HepG2 (cell line): ENCODE data around the gene KSR1. TPM values are rescaled to one million over a fixed set of nuclear protein-coding genes. Genes with fewer than 3 reads are reported as not detected.

Experiments used
- ATF4 ChIP-seq, 2 experiments: fragments of 450-650 bp in 1 of 2; sonication (generic) in 1 of 2; formaldehyde crosslinking; IDR thresholded peaks; 2 replicates each; pipeline versions ENCODE4 v1.5.0 to v1.8.0; 2020 to 2022; ENCODE audit warnings: mild to moderate bottlenecking in 1 of 2, missing genetic modification reagents in 1 of 2
- CREM ChIP-seq, 2 experiments: sonication (generic) in 1 of 2; formaldehyde crosslinking in 1 of 2; IDR thresholded peaks; 2 replicates each; pipeline versions ENCODE4 v1.4.0 to v1.6.1; 2016 to 2020; ENCODE audit warnings: antibody characterized with exemption in 1 of 2, mild to moderate bottlenecking in 1 of 2, missing genetic modification reagents in 1 of 2
- HBP1 ChIP-seq: IDR thresholded peaks from 2 replicates; pipeline ENCODE4 v1.6.1; 2016; ENCODE audit warnings: low read depth, control low read depth
- HDAC2 ChIP-seq: sonication (generic); formaldehyde crosslinking; IDR thresholded peaks from 2 replicates; pipeline ENCODE4 v1.4.0; 2020; ENCODE audit warnings: missing genetic modification reagents
- KLF16 ChIP-seq, 2 experiments: sonication (generic) in 1 of 2; formaldehyde crosslinking in 1 of 2; IDR thresholded peaks; 2 replicates each; pipeline versions ENCODE4 v1.6.1 to v1.8.0; 2016 to 2023; ENCODE audit warnings: missing genetic modification reagents in 2 of 2, missing compliant biosample characterization in 1 of 2
- NAIF1 ChIP-seq: sonication (generic); formaldehyde crosslinking; IDR thresholded peaks from 2 replicates; pipeline ENCODE4 v1.5.0; 2020; ENCODE audit warnings: mild to moderate bottlenecking, missing genetic modification reagents, borderline replicate concordance
- SOX6 ChIP-seq, 2 experiments: fragments of 450-650 bp in 1 of 2; sonication (generic) in 1 of 2; formaldehyde crosslinking in 1 of 2; IDR thresholded peaks; 2 replicates each; pipeline versions ENCODE4 v1.4.0 to v1.6.1; 2017 to 2020; ENCODE audit warnings: antibody characterized with exemption in 1 of 2, mild to moderate bottlenecking in 1 of 2, missing genetic modification reagents in 1 of 2
- SRY ChIP-seq: sonication (generic); formaldehyde crosslinking; IDR thresholded peaks from 2 replicates; pipeline ENCODE4 v1.8.0; 2022; ENCODE audit warnings: mild to moderate bottlenecking, missing genetic modification reagents
- TMF1 ChIP-seq: sonication (generic); formaldehyde crosslinking; IDR thresholded peaks from 2 replicates; pipeline ENCODE4 v1.8.1; 2022; ENCODE audit warnings: low read depth, missing genetic modification reagents
- ZBTB14 ChIP-seq: sonication (generic); formaldehyde crosslinking; IDR thresholded peaks from 2 replicates; pipeline ENCODE4 v1.4.0; 2020; ENCODE audit warnings: missing genetic modification reagents
- ZMYM3 ChIP-seq: sonication (generic); formaldehyde crosslinking; IDR thresholded peaks from 2 replicates; pipeline ENCODE4 v1.5.1; 2020; ENCODE audit warnings: mild to moderate bottlenecking, missing genetic modification reagents
- ZNF253 ChIP-seq: sonication (generic); formaldehyde crosslinking; IDR thresholded peaks from 2 replicates; pipeline ENCODE4 v1.8.0; 2022; ENCODE audit warnings: mild to moderate bottlenecking, missing genetic modification reagents, borderline replicate concordance
- ZNF563 ChIP-seq: sonication (generic); formaldehyde crosslinking; IDR thresholded peaks from 2 replicates; pipeline ENCODE4 v1.8.0; 2022; ENCODE audit warnings: mild to moderate bottlenecking, moderate library complexity, missing genetic modification reagents
- ZNF891 ChIP-seq: sonication (generic); formaldehyde crosslinking; IDR thresholded peaks from 2 replicates; pipeline ENCODE4 v1.5.0; 2020; ENCODE audit warnings: mild to moderate bottlenecking, missing genetic modification reagents
- polyA plus RNA-seq, 8 experiments: library from polyadenylated mRNA; depleted of rRNA in 3 of 8; stranded (reverse) in 7 of 8; unstranded in 1 of 8; fragments of >200 nt; fragmentation: Illumina TruSeq in 4 of 8; extraction: Trizol in 4 of 8; gene quantifications; 2 replicates each; pipeline versions ENCODE4 v1.2.1 to v1.2.3, GENCODE V29; 2011 to 2016; ENCODE audit warnings: low read depth in 4 of 8, missing spikeins in 1 of 8, mixed read lengths in 1 of 8; ENCODE audit not compliant: insufficient read depth in 1 of 8
- total RNA-seq, 5 experiments: library from RNA; depleted of rRNA; stranded (reverse); fragments of >200 nt; fragmentation: Illumina TruSeq; extraction: Trizol; gene quantifications; 2 replicates each; pipeline ENCODE4 v1.2.3, GENCODE V29; 2016; ENCODE audit warnings: low read depth in 1 of 5
- TF ChIP-seq, protein P1 (sequence below): sonication (generic); formaldehyde crosslinking; IDR thresholded peaks from 2 replicates; pipeline ENCODE4 v1.5.0; 2020; ENCODE audit warnings: mild to moderate bottlenecking, missing genetic modification reagents, borderline replicate concordance
- TF ChIP-seq, protein P2 (sequence below): IDR thresholded peaks from 2 replicates; pipeline ENCODE4 v1.6.1; 2016; ENCODE audit warnings: low read depth, missing genetic modification reagents, missing compliant biosample characterization

Gene KSR1
- total and polyA plus RNA-seq, 2 of the 13 experiments (the other 11 are each of a cell fraction or from before 2014, with no cell fraction given), result 10.1 to 16.6 TPM

DNA sequence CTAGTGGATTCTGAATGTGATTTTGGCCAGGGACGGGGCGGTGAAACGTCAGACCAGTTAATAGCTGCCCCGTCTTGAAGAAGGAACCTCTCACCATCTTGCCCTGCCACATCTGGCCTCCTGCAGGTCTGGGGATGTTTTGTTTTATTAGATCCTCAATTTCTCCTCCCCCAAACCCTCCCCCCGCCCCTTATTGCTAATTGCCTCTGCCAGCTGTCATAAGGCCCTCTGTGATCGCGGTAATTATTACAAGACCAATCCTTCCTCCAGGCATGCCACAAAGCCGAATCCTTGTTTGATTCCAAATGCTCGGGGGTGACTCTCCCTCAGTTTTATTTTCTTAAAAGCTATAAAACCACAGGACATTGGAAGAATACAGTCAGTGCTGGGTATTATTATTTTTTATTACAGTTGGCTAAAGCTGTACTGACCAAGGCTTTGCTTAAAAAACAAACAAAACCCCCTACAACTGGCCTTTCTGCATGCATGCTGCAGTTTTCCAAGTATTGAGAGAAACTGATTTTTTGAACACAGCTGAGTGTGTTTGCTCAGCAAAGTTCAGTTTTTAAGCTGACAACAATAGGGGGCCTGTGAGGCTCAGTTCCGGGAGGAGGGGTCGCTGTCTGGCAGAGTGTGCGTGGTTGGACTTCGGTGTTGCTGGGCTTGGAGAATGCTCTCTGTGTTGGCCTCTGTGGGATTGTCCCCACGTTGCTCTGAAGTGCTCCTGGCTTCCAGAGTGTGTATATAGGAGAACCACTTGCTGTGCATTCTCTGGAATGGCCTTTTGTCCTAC lies 1.7 kb downstream of the KSR1 start (continued):
- TF ChIP-seq, protein P1, sequence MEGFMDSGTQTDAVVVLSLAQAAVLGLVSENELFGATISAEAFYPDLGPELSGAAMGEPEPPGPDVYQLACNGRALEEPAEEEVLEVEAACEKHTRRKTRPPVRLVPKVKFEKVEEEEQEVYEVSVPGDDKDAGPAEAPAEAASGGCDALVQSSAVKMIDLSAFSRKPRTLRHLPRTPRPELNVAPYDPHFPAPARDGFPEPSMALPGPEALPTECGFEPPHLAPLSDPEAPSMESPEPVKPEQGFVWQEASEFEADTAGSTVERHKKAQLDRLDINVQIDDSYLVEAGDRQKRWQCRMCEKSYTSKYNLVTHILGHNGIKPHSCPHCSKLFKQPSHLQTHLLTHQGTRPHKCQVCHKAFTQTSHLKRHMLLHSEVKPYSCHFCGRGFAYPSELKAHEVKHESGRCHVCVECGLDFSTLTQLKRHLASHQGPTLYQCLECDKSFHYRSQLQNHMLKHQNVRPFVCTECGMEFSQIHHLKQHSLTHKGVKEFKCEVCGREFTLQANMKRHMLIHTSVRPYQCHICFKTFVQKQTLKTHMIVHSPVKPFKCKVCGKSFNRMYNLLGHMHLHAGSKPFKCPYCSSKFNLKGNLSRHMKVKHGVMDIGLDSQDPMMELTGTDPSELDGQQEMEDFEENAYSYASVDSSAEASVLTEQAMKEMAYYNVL, result peak; percentile 18; the same call in 1 of the 2 replicates
- TF ChIP-seq NAIF1, result no peak
- no peak for TF ChIP-seq KLF16 (CRISPR knock-in tag; IDR thresholded peaks at IDR 0.05)
- no peak for TF ChIP-seq ZBTB14 (CRISPR knock-in tag)
- TF ChIP-seq TMF1, result no peak
- TF ChIP-seq SOX6 (IDR thresholded peaks at IDR 0.05), result no peak
- TF ChIP-seq SOX6 (CRISPR knock-in tag; IDR thresholded peaks at IDR 0.05), result peak; percentile 99
- no peak for TF ChIP-seq ZNF891 (CRISPR knock-in tag)
- TF ChIP-seq HDAC2 (CRISPR knock-in tag), result peak; percentile 95
- no peak for TF ChIP-seq ZMYM3 (CRISPR knock-in tag)
- TF ChIP-seq, protein P2, sequence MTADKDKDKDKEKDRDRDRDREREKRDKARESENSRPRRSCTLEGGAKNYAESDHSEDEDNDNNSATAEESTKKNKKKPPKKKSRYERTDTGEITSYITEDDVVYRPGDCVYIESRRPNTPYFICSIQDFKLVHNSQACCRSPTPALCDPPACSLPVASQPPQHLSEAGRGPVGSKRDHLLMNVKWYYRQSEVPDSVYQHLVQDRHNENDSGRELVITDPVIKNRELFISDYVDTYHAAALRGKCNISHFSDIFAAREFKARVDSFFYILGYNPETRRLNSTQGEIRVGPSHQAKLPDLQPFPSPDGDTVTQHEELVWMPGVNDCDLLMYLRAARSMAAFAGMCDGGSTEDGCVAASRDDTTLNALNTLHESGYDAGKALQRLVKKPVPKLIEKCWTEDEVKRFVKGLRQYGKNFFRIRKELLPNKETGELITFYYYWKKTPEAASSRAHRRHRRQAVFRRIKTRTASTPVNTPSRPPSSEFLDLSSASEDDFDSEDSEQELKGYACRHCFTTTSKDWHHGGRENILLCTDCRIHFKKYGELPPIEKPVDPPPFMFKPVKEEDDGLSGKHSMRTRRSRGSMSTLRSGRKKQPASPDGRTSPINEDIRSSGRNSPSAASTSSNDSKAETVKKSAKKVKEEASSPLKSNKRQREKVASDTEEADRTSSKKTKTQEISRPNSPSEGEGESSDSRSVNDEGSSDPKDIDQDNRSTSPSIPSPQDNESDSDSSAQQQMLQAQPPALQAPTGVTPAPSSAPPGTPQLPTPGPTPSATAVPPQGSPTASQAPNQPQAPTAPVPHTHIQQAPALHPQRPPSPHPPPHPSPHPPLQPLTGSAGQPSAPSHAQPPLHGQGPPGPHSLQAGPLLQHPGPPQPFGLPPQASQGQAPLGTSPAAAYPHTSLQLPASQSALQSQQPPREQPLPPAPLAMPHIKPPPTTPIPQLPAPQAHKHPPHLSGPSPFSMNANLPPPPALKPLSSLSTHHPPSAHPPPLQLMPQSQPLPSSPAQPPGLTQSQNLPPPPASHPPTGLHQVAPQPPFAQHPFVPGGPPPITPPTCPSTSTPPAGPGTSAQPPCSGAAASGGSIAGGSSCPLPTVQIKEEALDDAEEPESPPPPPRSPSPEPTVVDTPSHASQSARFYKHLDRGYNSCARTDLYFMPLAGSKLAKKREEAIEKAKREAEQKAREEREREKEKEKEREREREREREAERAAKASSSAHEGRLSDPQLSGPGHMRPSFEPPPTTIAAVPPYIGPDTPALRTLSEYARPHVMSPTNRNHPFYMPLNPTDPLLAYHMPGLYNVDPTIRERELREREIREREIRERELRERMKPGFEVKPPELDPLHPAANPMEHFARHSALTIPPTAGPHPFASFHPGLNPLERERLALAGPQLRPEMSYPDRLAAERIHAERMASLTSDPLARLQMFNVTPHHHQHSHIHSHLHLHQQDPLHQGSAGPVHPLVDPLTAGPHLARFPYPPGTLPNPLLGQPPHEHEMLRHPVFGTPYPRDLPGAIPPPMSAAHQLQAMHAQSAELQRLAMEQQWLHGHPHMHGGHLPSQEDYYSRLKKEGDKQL (CRISPR knock-in tag), result no peak
- no peak for TF ChIP-seq HBP1 (CRISPR knock-in tag)
- TF ChIP-seq ZNF563, result no peak
- no peak for TF ChIP-seq SRY (CRISPR knock-in tag)
- TF ChIP-seq CREM (IDR thresholded peaks at IDR 0.05), result peak; percentile 56; the same call in 1 of the 2 replicates
- no peak for TF ChIP-seq CREM (CRISPR knock-in tag; IDR thresholded peaks at IDR 0.05)
- peak in 1 of 2 experiments; percentile 38; a peak in 1 of 4 replicates for TF ChIP-seq ATF4 (CRISPR knock-in tag; IDR thresholded peaks at IDR 0.05)
- no peak for TF ChIP-seq ZNF253
